GM23338 (cell line): Measurements from ENCODE around the gene MET. TPM values are rescaled to one million over a fixed set of nuclear protein-coding genes. Genes with fewer than 3 reads are reported as not detected.

Experiments used
- ATAC-seq: fragments of 200-7000 bp; cut with Tn5 transposase; 3 replicates; pipeline ENCODE4 v1.9.1; 2020
- DNase-seq: peaks from one replicate; pipeline ENCODE4 v3.0.0-alpha.2; 2015; ENCODE audit warnings: low spot score
- H2AFZ ChIP-seq: fragments of 200-600 bp; sonication (generic); 2 replicates; pipeline ENCODE4 v1.8.0; 2016; ENCODE audit warnings: antibody characterized with exemption, mild to moderate bottlenecking, moderate library complexity
- H3F3A ChIP-seq: fragments of 200-600 bp; sonication (generic); replicated peaks from 2 replicates; pipeline ENCODE4 v1.8.0; 2017; ENCODE audit warnings: antibody characterized with exemption, mixed run types, low read depth
- H3K27ac ChIP-seq: fragments of 200-600 bp; sonication (generic); 2 replicates; pipeline ENCODE4 v1.6.1; 2016; ENCODE audit warnings: low read depth
- H3K27me3 ChIP-seq: fragments of 200-600 bp; sonication (generic); 2 replicates; pipeline ENCODE4 v1.8.0; 2016; ENCODE audit warnings: mild to moderate bottlenecking, mixed run types, moderate library complexity; ENCODE audit not compliant: insufficient read depth
- H3K36me3 ChIP-seq: fragments of 200-600 bp; sonication (generic); 2 replicates; pipeline ENCODE4 v1.8.0; 2016; ENCODE audit warnings: mild to moderate bottlenecking; ENCODE audit not compliant: insufficient read depth
- H3K4me1 ChIP-seq: fragments of 200-600 bp; sonication (generic); 2 replicates; pipeline ENCODE4 v1.8.0; 2016; ENCODE audit warnings: mild to moderate bottlenecking, moderate library complexity; ENCODE audit not compliant: insufficient read depth
- H3K4me2 ChIP-seq: fragments of 200-600 bp; sonication (generic); 2 replicates; pipeline ENCODE4 v1.7.1; 2017; ENCODE audit warnings: mixed run types
- H3K4me3 ChIP-seq: fragments of 200-600 bp; sonication (generic); 2 replicates; pipeline ENCODE4 v1.6.1; 2016; ENCODE audit warnings: mixed run types
- H3K79me2 ChIP-seq: fragments of 200-600 bp; sonication (generic); replicated peaks from 2 replicates; pipeline ENCODE4 v1.8.0; 2017; ENCODE audit warnings: mild to moderate bottlenecking; ENCODE audit not compliant: insufficient read depth
- H3K9me2 ChIP-seq: fragments of 200-600 bp; sonication (generic); 2 replicates; pipeline ENCODE4 v1.8.0; 2017; ENCODE audit not compliant: insufficient read depth
- H4K20me1 ChIP-seq: fragments of 200-600 bp; sonication (generic); replicated peaks from 2 replicates; pipeline ENCODE4 v1.8.0; 2017; ENCODE audit warnings: mild to moderate bottlenecking; ENCODE audit not compliant: insufficient read depth
- H3K27ac Mint-ChIP-seq: 2 replicates; pipeline ENCODE4 v1.8.0; 2020; ENCODE audit warnings: inconsistent platforms, mild to moderate bottlenecking, moderate library complexity, mixed read lengths
- H3K27me3 Mint-ChIP-seq: 3 replicates; pipeline ENCODE4 v1.8.0; 2022; ENCODE audit warnings: low read depth, mild to moderate bottlenecking, moderate library complexity, mixed read lengths, inconsistent platforms; ENCODE audit not compliant: insufficient read depth, poor library complexity
- H3K36me3 Mint-ChIP-seq: 3 replicates; pipeline ENCODE4 v1.8.0; 2021; ENCODE audit warnings: low read depth, mild to moderate bottlenecking, inconsistent platforms, moderate library complexity, mixed read lengths
- H3K4me1 Mint-ChIP-seq: 3 replicates; pipeline ENCODE4 v1.8.0; 2020; ENCODE audit warnings: mild to moderate bottlenecking, inconsistent platforms, mixed read lengths
- H3K4me3 Mint-ChIP-seq: 3 replicates; pipeline ENCODE4 v1.8.0; 2021; ENCODE audit warnings: moderate library complexity, mild to moderate bottlenecking, inconsistent platforms, mixed read lengths
- H3K9me3 Mint-ChIP-seq: 3 replicates; pipeline ENCODE4 v1.8.0; 2020; ENCODE audit warnings: moderate library complexity, mild to moderate bottlenecking, inconsistent platforms, mixed read lengths
- CREB1 ChIP-seq: fragments of 250-450 bp; sonication (Bioruptor Pico); IDR thresholded peaks from 2 replicates; pipeline ENCODE4 v1.5.0; 2020; ENCODE audit warnings: low read depth, mild to moderate bottlenecking, moderate library complexity
- EZH2phosphoT487 ChIP-seq: fragments of 200-600 bp; sonication (generic); IDR thresholded peaks from one replicate; pipeline ENCODE4 v1.8.1; 2018; ENCODE audit warnings: antibody characterized with exemption; ENCODE audit not compliant: unreplicated experiment
- POLR2AphosphoS5 ChIP-seq: IDR thresholded peaks from 2 replicates; pipeline ENCODE4 v1.6.1; 2016; ENCODE audit warnings: antibody characterized with exemption, low read depth
- STAT1 ChIP-seq: IDR thresholded peaks from one replicate; pipeline ENCODE4 v1.6.1; 2016; ENCODE audit warnings: antibody characterized with exemption; ENCODE audit not compliant: unreplicated experiment
- ZNF331 ChIP-seq: fragments of 250-450 bp; sonication (Bioruptor Pico); IDR thresholded peaks from 2 replicates; pipeline ENCODE4 v1.5.0; 2020; ENCODE audit warnings: low read depth, mild to moderate bottlenecking, moderate library complexity
- polyA plus RNA-seq: library from polyadenylated mRNA; unstranded; fragments of >200 nt; fragmentation: Nextera tagmentation; extraction: Ambion mirVana; gene quantifications from 2 replicates; pipeline ENCODE4 v1.2.1, GENCODE V29; 2016
- total RNA-seq: library from RNA; depleted of rRNA; stranded (reverse); fragments of >200 nt; shearing (Covaris generic); gene quantifications from 2 replicates; pipeline ENCODE4 v1.2.3, GENCODE V29; 2014
- TF ChIP-seq, protein P1 (sequence below), 2 experiments: fragments of 200-600 bp in 1 of 2; sonication (generic) in 1 of 2; conservative IDR thresholded peaks; 2 replicates each; pipeline versions ENCODE4 v1.5.1 to v1.6.1; 2016 to 2017; ENCODE audit warnings: antibody characterized with exemption in 2 of 2, low read depth in 2 of 2, mild to moderate bottlenecking in 2 of 2, moderate library complexity in 1 of 2
- TF ChIP-seq, protein P2 (sequence below): fragments of 250-450 bp; sonication (Bioruptor Pico); IDR thresholded peaks from 2 replicates; pipeline ENCODE4 v1.5.0; 2020; ENCODE audit warnings: mild to moderate bottlenecking, moderate library complexity

The MET gene
- total and polyA plus RNA-seq, 2 experiments from 2014 or later, result 4.8 to 23.1 TPM

DNA sequence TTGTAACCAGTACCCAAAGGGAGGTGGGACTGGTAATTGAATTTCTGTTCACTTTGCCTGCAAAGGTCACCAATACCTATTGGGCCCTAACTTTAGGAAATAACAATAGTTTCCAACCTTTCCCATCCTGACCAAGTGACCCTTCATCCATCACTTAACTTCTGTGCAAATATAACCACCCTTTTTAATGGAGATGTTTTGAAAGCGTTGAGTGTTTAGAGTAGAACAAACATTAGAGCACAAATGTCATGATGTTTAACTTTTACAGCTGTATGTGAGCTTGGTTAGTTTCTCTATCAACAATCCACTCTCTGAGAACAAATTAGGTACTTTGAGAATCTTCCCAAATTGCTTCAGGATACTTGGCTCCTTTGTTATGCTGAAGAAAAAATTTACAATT, 66.4 kb downstream of the MET start (continued):
- TF ChIP-seq, protein P1, sequence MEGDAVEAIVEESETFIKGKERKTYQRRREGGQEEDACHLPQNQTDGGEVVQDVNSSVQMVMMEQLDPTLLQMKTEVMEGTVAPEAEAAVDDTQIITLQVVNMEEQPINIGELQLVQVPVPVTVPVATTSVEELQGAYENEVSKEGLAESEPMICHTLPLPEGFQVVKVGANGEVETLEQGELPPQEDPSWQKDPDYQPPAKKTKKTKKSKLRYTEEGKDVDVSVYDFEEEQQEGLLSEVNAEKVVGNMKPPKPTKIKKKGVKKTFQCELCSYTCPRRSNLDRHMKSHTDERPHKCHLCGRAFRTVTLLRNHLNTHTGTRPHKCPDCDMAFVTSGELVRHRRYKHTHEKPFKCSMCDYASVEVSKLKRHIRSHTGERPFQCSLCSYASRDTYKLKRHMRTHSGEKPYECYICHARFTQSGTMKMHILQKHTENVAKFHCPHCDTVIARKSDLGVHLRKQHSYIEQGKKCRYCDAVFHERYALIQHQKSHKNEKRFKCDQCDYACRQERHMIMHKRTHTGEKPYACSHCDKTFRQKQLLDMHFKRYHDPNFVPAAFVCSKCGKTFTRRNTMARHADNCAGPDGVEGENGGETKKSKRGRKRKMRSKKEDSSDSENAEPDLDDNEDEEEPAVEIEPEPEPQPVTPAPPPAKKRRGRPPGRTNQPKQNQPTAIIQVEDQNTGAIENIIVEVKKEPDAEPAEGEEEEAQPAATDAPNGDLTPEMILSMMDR (conservative IDR thresholded peaks at IDR 0.05; ENCODE audit: low read depth in 2 of 2), result no peak

DNA sequence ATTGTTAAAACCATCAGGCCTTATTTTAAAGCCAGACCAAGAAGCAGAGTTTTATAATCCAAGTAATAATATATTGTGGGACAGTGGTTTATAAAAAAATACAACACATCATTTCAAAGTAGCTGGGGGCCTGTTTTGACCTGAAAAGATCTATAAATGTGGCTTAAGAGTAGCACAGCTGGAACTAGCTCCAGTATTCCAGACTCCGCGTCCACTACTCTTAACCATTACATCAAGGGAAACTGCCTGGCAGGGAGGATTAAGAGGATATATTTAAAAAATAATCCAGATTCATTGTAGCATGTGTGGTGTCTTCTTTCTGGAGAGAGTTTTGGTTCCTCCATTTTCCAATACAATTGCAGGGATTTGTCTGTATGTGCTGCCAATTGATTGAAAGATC, 67.3 kb downstream of the MET start:
- no peak overlapping the region for H3K27ac ChIP-seq
- H3K27me3 ChIP-seq, result no peaks in the 10 kb centered on the region
- Mint-ChIP-seq H3K27me3 (peaks cover 6% of the 10 kb centered on the region), H3K27ac (no peak overlapping the region), H3K4me1 (peaks cover 42% of the 10 kb centered on the region), H3K4me3 (no peak overlapping the region), H3K9me3 (no peaks in the 10 kb centered on the region), H3K36me3 (peaks cover 5% of the 10 kb centered on the region; the same call in 2 of the 3 replicates)
- TF ChIP-seq EZH2phosphoT487 (no peak), ZNF331 (no peak), POLR2AphosphoS5 (no peak), CREB1 (CRISPR knock-in tag) (no peak)
- TF ChIP-seq, protein P1 (conservative IDR thresholded peaks at IDR 0.05; ENCODE audit: low read depth in 2 of 2), result no peak
- peaks cover 3% of the 10 kb centered on the region; the same call in 1 of the 2 replicates for H3K9me2 ChIP-seq
- no peak overlapping the region for H2AFZ ChIP-seq
- no peaks in the 10 kb centered on the region for H4K20me1 ChIP-seq
- H3K4me1 ChIP-seq, result peaks cover 48% of the 10 kb centered on the region
- no peaks in the 10 kb centered on the region for H3F3A ChIP-seq
- no peaks in the 10 kb centered on the region for H3K36me3 ChIP-seq
- no peak overlapping the region for H3K4me2 ChIP-seq
- ATAC-seq (no peak), DNase-seq (no peak)
- no peaks in the 10 kb centered on the region for H3K79me2 ChIP-seq
- H3K4me3 ChIP-seq, result no peak overlapping the region

DNA sequence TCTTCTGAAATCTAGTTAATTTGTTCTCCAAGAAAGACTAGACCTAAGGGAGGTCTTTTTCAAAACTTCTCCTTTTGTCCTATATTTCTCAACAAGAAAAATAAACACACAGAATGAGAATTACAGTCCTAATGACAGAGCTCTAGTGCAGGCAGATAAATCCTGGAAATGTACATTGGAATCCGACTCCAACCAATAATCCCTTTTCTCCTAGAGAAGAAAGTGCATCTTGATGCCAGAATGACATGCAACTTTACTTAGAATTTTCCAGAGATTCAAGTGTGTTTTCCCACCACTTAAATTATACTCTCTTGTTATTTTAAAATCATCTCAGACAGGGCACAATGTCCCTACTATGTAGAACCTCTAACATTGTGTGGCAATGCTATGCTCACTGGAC, 68.2 kb downstream of the MET start:
- H4K20me1 ChIP-seq, result no peaks in the 10 kb centered on the region
- DNase-seq (no peak), ATAC-seq (no peak)
- no peaks in the 10 kb centered on the region for H3K27me3 ChIP-seq
- H3K27ac ChIP-seq, result no peak overlapping the region
- H3K27ac Mint-ChIP-seq, result no peak overlapping the region
- no peaks in the 10 kb centered on the region for H3K79me2 ChIP-seq
- no peak overlapping the region for H2AFZ ChIP-seq
- H3K9me3 Mint-ChIP-seq, result no peaks in the 10 kb centered on the region
- H3K4me3 Mint-ChIP-seq, result no peak overlapping the region
- peaks cover 6% of the 10 kb centered on the region for H3K27me3 Mint-ChIP-seq
- peaks cover 3% of the 10 kb centered on the region; the same call in 1 of the 2 replicates for H3K9me2 ChIP-seq
- no peaks in the 10 kb centered on the region for H3F3A ChIP-seq
- H3K4me3 ChIP-seq, result no peak overlapping the region
- no peak overlapping the region for H3K4me2 ChIP-seq
- H3K4me1 Mint-ChIP-seq, result peaks cover 34% of the 10 kb centered on the region
- peaks cover 38% of the 10 kb centered on the region for H3K4me1 ChIP-seq
- no peaks in the 10 kb centered on the region for H3K36me3 ChIP-seq
- peaks cover 10% of the 10 kb centered on the region; the same call in 2 of the 3 replicates for H3K36me3 Mint-ChIP-seq
- no peak for TF ChIP-seq STAT1
- TF ChIP-seq, protein P2, sequence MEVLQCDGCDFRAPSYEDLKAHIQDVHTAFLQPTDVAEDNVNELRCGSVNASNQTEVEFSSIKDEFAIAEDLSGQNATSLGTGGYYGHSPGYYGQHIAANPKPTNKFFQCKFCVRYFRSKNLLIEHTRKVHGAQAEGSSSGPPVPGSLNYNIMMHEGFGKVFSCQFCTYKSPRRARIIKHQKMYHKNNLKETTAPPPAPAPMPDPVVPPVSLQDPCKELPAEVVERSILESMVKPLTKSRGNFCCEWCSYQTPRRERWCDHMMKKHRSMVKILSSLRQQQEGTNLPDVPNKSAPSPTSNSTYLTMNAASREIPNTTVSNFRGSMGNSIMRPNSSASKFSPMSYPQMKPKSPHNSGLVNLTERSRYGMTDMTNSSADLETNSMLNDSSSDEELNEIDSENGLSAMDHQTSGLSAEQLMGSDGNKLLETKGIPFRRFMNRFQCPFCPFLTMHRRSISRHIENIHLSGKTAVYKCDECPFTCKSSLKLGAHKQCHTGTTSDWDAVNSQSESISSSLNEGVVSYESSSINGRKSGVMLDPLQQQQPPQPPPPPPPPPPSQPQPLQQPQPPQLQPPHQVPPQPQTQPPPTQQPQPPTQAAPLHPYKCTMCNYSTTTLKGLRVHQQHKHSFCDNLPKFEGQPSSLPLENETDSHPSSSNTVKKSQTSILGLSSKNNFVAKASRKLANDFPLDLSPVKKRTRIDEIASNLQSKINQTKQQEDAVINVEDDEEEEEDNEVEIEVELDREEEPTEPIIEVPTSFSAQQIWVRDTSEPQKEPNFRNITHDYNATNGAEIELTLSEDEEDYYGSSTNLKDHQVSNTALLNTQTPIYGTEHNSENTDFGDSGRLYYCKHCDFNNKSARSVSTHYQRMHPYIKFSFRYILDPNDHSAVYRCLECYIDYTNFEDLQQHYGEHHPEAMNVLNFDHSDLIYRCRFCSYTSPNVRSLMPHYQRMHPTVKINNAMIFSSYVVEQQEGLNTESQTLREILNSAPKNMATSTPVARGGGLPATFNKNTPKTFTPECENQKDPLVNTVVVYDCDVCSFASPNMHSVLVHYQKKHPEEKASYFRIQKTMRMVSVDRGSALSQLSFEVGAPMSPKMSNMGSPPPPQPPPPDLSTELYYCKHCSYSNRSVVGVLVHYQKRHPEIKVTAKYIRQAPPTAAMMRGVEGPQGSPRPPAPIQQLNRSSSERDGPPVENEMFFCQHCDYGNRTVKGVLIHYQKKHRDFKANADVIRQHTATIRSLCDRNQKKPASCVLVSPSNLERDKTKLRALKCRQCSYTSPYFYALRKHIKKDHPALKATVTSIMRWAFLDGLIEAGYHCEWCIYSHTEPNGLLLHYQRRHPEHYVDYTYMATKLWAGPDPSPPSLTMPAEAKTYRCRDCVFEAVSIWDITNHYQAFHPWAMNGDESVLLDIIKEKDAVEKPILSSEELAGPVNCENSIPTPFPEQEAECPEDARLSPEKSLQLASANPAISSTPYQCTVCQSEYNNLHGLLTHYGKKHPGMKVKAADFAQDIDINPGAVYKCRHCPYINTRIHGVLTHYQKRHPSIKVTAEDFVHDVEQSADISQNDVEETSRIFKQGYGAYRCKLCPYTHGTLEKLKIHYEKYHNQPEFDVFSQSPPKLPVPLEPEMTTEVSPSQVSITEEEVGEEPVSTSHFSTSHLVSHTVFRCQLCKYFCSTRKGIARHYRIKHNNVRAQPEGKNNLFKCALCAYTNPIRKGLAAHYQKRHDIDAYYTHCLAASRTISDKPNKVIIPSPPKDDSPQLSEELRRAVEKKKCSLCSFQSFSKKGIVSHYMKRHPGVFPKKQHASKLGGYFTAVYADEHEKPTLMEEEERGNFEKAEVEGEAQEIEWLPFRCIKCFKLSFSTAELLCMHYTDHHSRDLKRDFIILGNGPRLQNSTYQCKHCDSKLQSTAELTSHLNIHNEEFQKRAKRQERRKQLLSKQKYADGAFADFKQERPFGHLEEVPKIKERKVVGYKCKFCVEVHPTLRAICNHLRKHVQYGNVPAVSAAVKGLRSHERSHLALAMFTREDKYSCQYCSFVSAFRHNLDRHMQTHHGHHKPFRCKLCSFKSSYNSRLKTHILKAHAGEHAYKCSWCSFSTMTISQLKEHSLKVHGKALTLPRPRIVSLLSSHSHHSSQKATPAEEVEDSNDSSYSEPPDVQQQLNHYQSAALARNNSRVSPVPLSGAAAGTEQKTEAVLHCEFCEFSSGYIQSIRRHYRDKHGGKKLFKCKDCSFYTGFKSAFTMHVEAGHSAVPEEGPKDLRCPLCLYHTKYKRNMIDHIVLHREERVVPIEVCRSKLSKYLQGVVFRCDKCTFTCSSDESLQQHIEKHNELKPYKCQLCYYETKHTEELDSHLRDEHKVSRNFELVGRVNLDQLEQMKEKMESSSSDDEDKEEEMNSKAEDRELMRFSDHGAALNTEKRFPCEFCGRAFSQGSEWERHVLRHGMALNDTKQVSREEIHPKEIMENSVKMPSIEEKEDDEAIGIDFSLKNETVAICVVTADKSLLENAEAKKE (CRISPR knock-in tag), result no peak
- TF ChIP-seq EZH2phosphoT487, result no peak
- TF ChIP-seq, protein P1 (conservative IDR thresholded peaks at IDR 0.05; ENCODE audit: low read depth in 2 of 2), result no peak
